GM12872 (cell line): Measurements from ENCODE around the gene CGNL1.

Source experiments
- TF ChIP-seq, protein P1 (sequence below): IDR thresholded peaks from 3 replicates; pipeline ENCODE4 v1.5.1; 2011; ENCODE audit warnings: low read depth, mild to moderate bottlenecking, low read length, moderate library complexity; ENCODE audit not compliant: insufficient read depth

The CGNL1 gene, protein sequence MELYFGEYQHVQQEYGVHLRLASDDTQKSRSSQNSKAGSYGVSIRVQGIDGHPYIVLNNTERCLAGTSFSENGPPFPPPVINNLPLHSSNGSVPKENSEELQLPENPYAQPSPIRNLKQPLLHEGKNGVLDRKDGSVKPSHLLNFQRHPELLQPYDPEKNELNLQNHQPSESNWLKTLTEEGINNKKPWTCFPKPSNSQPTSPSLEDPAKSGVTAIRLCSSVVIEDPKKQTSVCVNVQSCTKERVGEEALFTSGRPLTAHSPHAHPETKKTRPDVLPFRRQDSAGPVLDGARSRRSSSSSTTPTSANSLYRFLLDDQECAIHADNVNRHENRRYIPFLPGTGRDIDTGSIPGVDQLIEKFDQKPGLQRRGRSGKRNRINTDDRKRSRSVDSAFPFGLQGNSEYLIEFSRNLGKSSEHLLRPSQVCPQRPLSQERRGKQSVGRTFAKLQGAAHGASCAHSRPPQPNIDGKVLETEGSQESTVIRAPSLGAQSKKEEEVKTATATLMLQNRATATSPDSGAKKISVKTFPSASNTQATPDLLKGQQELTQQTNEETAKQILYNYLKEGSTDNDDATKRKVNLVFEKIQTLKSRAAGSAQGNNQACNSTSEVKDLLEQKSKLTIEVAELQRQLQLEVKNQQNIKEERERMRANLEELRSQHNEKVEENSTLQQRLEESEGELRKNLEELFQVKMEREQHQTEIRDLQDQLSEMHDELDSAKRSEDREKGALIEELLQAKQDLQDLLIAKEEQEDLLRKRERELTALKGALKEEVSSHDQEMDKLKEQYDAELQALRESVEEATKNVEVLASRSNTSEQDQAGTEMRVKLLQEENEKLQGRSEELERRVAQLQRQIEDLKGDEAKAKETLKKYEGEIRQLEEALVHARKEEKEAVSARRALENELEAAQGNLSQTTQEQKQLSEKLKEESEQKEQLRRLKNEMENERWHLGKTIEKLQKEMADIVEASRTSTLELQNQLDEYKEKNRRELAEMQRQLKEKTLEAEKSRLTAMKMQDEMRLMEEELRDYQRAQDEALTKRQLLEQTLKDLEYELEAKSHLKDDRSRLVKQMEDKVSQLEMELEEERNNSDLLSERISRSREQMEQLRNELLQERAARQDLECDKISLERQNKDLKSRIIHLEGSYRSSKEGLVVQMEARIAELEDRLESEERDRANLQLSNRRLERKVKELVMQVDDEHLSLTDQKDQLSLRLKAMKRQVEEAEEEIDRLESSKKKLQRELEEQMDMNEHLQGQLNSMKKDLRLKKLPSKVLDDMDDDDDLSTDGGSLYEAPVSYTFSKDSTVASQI

DNA sequence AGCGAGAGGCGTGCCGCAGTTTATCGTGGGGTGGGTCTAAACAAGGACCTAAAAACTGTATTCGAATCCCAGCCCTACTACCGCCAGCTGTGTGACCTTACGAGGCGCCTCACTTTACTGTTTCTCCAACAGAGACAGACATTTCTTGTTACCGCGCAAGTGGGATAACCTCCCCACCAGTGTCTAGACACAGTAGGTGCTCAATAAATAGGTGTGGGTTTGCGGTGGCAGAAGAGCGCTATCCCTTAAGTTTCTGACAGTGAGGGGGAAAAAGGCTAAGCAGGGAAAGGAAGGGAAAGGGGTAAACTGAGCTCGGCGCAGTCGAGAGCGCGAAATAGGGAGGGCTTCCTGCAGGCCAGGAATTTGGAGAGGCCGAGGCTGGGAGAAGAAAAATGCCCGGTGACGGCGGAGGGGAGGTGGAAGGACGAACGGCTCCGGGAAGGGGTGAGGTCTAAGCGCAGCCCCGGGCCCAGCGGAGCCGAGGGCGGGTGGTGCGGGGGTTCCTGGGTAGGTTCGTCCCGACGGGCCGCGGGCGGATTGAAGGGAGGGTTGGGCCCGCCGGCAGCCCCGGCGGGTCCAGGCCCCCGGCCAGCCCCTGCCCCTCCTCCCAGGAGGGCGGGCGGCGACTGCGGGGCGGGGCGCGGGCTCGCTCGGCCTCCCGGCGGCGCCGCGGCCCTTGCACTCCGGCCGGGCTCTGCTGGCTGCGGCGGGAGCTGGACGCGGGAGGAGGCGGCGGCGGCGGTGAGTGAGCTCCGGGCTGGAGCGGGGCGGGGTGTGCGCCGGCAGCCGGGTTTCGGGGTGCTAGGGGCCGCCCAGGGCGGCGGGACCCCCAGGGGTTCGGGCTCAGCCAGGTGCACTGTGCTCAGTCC, at the start of gene CGNL1:
Gene CGNL1 (plus strand): TSS at position 679 of the 869 bp plus-strand sequence. CDS start 61,495 bp downstream, outside the sequence.
- TF ChIP-seq, protein P1, sequence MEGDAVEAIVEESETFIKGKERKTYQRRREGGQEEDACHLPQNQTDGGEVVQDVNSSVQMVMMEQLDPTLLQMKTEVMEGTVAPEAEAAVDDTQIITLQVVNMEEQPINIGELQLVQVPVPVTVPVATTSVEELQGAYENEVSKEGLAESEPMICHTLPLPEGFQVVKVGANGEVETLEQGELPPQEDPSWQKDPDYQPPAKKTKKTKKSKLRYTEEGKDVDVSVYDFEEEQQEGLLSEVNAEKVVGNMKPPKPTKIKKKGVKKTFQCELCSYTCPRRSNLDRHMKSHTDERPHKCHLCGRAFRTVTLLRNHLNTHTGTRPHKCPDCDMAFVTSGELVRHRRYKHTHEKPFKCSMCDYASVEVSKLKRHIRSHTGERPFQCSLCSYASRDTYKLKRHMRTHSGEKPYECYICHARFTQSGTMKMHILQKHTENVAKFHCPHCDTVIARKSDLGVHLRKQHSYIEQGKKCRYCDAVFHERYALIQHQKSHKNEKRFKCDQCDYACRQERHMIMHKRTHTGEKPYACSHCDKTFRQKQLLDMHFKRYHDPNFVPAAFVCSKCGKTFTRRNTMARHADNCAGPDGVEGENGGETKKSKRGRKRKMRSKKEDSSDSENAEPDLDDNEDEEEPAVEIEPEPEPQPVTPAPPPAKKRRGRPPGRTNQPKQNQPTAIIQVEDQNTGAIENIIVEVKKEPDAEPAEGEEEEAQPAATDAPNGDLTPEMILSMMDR, result no peak

GRCh38 chr15:57327985-57328471, 48.3 kb upstream of the CGNL1 start:
- TF ChIP-seq, protein P1, result no peak

DNA sequence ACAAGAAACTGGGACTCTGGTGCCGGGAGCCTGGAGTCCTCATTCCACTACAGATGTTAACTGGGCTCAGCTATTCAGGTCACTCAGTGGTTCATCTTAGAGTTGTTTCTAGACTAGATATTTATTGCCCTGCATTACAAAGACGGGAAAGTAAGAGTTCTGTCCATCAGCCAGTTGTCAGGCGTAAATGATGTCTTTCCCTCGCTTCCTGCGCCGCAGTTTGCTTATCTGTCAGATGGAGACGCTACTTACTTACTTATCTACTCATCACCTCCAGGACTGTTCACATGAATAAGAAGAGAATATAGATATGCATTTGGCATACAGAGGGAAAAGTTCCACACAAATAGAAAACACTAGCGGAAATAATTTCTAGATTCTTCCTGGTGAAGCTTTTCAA, 47.8 kb upstream of the CGNL1 start:
- TF ChIP-seq, protein P1, result no peak

GRCh38 chr15:57328897-57329296, 47.4 kb upstream of the CGNL1 start:
- TF ChIP-seq, protein P1, result no peak

DNA sequence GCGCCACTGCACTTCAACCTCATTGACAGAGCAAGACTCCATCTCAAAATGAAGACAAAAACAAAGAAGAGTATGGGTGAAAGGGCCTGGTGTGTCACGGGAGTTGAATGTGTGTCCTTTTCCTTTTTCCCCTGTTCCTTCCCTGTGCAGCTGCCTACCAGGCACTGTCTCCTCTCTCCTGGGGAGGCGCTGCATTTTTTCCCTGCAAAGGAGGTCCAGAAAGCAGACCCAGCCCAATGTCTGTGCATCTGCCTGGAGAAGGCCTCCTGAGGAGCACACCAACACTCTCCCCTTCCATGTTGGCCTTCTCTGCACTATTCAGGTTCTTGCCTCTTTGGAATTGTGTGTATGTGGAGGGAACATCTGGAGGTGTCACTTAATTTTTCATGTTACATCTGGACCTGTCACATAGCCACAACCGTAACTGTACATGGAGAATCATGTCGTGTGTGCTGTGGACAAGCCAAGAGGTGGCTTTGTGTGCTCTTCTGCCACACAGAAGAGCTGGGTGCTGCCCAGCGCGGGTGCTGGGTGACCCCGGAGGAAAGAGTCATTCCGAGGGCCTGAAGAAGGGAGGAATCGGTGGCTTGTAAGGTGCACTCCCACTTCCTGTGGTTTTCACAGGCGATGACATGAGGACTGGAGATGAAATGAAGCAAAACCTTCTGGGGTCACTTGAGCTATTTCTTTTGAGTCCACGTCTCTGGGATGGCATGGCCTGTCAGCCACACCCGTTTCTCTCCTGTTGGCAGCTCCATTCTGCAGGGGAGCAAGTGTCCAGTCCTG, 46.5 kb upstream of the CGNL1 start:
- TF ChIP-seq, protein P1, result no peak
